UCSD-AML1 (cell line): ENCODE results near the gene KRT34.

Experiments
- DNase-seq: peaks from one replicate; lab custom pipeline; 2025; ENCODE audit not compliant: unreplicated experiment; lab: John Stamatoyannopoulos, UW

Gene KRT34

GRCh38 chr17:41333836-41334235 is 48.3 kb downstream of the KRT34 start:
- no peak for DNase-seq

GRCh38 chr17:41333098-41333497 is 49.0 kb downstream of the KRT34 start:
- DNase-seq = no peak

GRCh38 chr17:41332239-41332638 is 49.9 kb downstream of the KRT34 start:
- DNase-seq = no peak

GRCh38 chr17:41331606-41332005 is 50.5 kb downstream of the KRT34 start:
- no peak for DNase-seq

GRCh38 chr17:41329279-41329948 is 52.7 kb downstream of the KRT34 start:
- DNase-seq = peak; percentile 27

- DNase-seq = no peak
These were observed 53.9 kb downstream of the KRT34 start for GRCh38 chr17:41328207-41328606.
